COLO668 (cell line): ENCODE data around the gene GPC5.
A peak's percentile ranks its signal among the peaks of the same experiment; 100 is the strongest.

ENCODE experiments used
- DNase-seq: peaks from one replicate; lab custom pipeline; 2025; ENCODE audit not compliant: unreplicated experiment; lab: John Stamatoyannopoulos, UW

Gene GPC5

GRCh38 chr13:92804926-92805325 is 1406.5 kb downstream of the GPC5 start:
- no peak for DNase-seq

- no peak for DNase-seq
These were observed 1407.3 kb downstream of the GPC5 start for GRCh38 chr13:92805766-92806165.

- no peak for DNase-seq
These were observed 1407.8 kb downstream of the GPC5 start for GRCh38 chr13:92806215-92806614.

- DNase-seq = no peak
These were observed 1408.9 kb downstream of the GPC5 start for GRCh38 chr13:92807353-92807752.

- no peak for DNase-seq
These were observed 1409.5 kb downstream of the GPC5 start for GRCh38 chr13:92807966-92808365.

- peak; percentile 26 for DNase-seq
These were observed 1422.9 kb downstream of the GPC5 start for GRCh38 chr13:92821324-92821723.

- no peak for DNase-seq
These were observed 1424.6 kb downstream of the GPC5 start for GRCh38 chr13:92823059-92823458.

GRCh38 chr13:92825938-92826596 is 1427.6 kb downstream of the GPC5 start:
- no peak for DNase-seq

GRCh38 chr13:92827503-92827902 is 1429.1 kb downstream of the GPC5 start:
- DNase-seq = no peak

GRCh38 chr13:92829930-92830329 is 1431.5 kb downstream of the GPC5 start:
- no peak for DNase-seq

GRCh38 chr13:92830821-92831220 is 1432.4 kb downstream of the GPC5 start:
- DNase-seq = no peak

- DNase-seq = no peak
These were observed 1434.7 kb downstream of the GPC5 start for GRCh38 chr13:92833071-92833470.

- DNase-seq = no peak
These were observed 1437.8 kb downstream of the GPC5 start for GRCh38 chr13:92836171-92836570.

GRCh38 chr13:92838786-92839185 is 1440.4 kb downstream of the GPC5 start:
- no peak for DNase-seq

GRCh38 chr13:92842145-92842544 is 1443.7 kb downstream of the GPC5 start:
- no peak for DNase-seq

- peak; percentile 62 for DNase-seq
These were observed 1445.1 kb downstream of the GPC5 start for GRCh38 chr13:92843549-92843948.

GRCh38 chr13:92849381-92849780 is 1451.0 kb downstream of the GPC5 start:
- no peak for DNase-seq

GRCh38 chr13:92864584-92865284 is 1466.3 kb downstream of the GPC5 start:
- no peak for DNase-seq

- no peak for DNase-seq
These were observed 1474.6 kb downstream of the GPC5 start for GRCh38 chr13:92873029-92873428.

- DNase-seq = no peak
These were observed 1488.2 kb downstream of the GPC5 start for GRCh38 chr13:92886535-92887077.

GRCh38 chr13:92894447-92894846 is 1496.0 kb downstream of the GPC5 start:
- no peak for DNase-seq

GRCh38 chr13:92896842-92897241 is 1498.4 kb downstream of the GPC5 start:
- peak; percentile 31 for DNase-seq
